GM19025 (cell line): ENCODE data around the gene NSG1.
A peak's percentile ranks its signal among the peaks of the same experiment; 100 is the strongest.

ENCODE experiments used
- ATAC-seq: cut with Tn5 transposase; IDR thresholded peaks from one replicate; pipeline ENCODE4 v1.9.1; 2021; ENCODE audit warnings: mild to moderate bottlenecking, low read depth, moderate library complexity; ENCODE audit not compliant: unreplicated experiment

NSG1 gene

GRCh38 chr4:4395371-4395770 lies 8.5 kb downstream of the NSG1 start:
- no peak for ATAC-seq

GRCh38 chr4:4395849-4396627 lies 9.1 kb downstream of the NSG1 start:
- peak; percentile 64 for ATAC-seq

GRCh38 chr4:4396628-4397440 lies 9.9 kb downstream of the NSG1 start:
- no peak for ATAC-seq

GRCh38 chr4:4397441-4397819 lies 10.5 kb downstream of the NSG1 start:
- ATAC-seq: no peak

GRCh38 chr4:4398430-4398829 lies 11.5 kb downstream of the NSG1 start:
- ATAC-seq: no peak

- ATAC-seq: no peak
Observed at GRCh38 chr4:4401036-4401435, 14.1 kb downstream of the NSG1 start.

GRCh38 chr4:4402966-4403365 lies 16.1 kb downstream of the NSG1 start:
- ATAC-seq: no peak

- ATAC-seq: no peak
Observed at GRCh38 chr4:4405358-4405962, 18.6 kb downstream of the NSG1 start.

GRCh38 chr4:4406455-4407298 lies 19.8 kb downstream of the NSG1 start:
- ATAC-seq: no peak

- no peak for ATAC-seq
Observed at GRCh38 chr4:4407299-4408131, 20.6 kb downstream of the NSG1 start.

GRCh38 chr4:4408132-4408523 lies 21.2 kb downstream of the NSG1 start:
- ATAC-seq: no peak

- ATAC-seq: no peak
Observed at GRCh38 chr4:4408576-4409335, 21.9 kb downstream of the NSG1 start.

GRCh38 chr4:4409416-4410115 lies 22.7 kb downstream of the NSG1 start:
- no peak for ATAC-seq

- ATAC-seq: no peak
Observed at GRCh38 chr4:4410271-4410670, 23.4 kb downstream of the NSG1 start.

GRCh38 chr4:4411906-4412305 lies 25.0 kb downstream of the NSG1 start:
- no peak for ATAC-seq

GRCh38 chr4:4412641-4413372 lies 25.9 kb downstream of the NSG1 start:
- no peak for ATAC-seq

- ATAC-seq: no peak
Observed at GRCh38 chr4:4413373-4413725, 26.4 kb downstream of the NSG1 start.

- ATAC-seq: no peak
Observed at GRCh38 chr4:4413806-4414205, 26.9 kb downstream of the NSG1 start.
